ENCODE results near the gene DUSP2.
A peak's percentile ranks its signal among the peaks of the same experiment; 100 is the strongest.

DUSP2 gene, protein sequence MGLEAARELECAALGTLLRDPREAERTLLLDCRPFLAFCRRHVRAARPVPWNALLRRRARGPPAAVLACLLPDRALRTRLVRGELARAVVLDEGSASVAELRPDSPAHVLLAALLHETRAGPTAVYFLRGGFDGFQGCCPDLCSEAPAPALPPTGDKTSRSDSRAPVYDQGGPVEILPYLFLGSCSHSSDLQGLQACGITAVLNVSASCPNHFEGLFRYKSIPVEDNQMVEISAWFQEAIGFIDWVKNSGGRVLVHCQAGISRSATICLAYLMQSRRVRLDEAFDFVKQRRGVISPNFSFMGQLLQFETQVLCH

DNA sequence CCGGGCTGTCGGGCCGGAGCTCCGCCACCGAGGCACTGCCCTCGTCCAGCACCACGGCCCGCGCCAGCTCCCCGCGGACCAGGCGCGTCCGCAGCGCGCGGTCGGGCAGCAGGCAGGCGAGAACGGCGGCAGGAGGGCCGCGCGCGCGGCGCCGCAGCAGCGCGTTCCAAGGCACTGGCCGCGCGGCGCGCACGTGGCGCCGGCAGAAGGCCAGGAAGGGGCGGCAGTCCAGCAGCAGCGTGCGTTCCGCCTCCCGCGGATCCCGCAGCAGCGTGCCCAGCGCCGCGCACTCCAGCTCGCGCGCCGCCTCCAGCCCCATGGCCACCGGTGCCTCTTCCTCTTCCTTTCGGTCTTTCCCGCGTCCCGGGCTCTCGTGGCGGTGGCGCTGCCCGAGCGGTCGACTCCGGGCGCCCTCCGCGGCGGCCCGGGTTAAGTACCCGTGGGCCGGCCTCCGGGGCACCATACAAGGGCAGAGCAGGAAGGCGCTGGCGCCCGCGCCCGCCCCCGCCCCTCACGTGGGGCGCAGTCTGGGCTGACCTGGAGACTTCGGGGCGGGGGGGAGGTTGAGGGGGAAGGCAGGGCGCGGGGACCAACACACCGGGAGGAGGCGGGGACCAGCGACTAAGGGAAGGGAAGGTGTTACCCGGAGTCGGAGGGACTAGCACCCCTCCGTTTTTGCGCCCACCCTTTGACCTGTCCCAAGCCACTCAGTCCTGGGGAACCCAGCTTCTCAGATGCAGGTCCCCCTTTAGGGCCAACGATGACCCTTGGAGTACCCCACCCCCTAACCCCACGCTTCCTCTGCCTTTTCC, at the start of gene DUSP2:
Gene DUSP2 (minus strand): TSS at position 405 of the 812 bp plus-strand sequence. CDS start 86 bp downstream, at position 319.
- peak; percentile 28 to 49 for DNase-seq

DNA sequence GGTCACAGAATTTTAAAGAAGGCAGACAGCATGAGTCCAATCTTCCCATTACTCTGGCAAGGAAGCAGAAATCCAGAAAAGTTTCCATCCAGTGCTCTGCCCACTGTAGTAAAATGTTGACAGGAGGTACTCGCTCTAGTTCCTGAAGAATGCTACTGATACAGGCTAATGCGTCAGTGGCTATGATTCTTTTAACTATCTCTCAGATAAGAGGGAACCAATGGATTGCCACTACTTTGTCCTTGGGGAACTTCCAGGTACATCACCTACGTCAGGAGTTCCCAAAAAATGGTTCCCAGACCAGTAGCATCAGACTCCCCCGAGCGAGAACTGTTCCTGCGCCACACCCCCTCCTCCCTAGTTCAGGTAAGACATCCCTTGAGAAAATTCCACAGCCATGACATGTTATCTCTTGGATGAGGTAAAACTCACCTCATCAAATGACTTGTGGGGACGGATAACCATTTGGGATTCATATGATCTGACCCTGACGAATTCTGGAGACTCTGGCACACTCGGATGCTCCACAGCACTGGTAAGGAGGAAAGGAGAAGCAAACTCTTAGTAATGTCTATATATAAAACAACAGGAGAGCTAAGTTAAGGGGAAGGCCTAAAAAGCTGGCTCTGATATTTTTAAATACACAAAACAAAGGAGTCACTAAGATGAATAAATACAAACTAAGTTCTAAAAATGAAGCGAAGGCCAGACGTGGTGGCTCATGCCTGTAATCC, 46.9 kb upstream of the DUSP2 start:
- DNase-seq, result no peak

DNA sequence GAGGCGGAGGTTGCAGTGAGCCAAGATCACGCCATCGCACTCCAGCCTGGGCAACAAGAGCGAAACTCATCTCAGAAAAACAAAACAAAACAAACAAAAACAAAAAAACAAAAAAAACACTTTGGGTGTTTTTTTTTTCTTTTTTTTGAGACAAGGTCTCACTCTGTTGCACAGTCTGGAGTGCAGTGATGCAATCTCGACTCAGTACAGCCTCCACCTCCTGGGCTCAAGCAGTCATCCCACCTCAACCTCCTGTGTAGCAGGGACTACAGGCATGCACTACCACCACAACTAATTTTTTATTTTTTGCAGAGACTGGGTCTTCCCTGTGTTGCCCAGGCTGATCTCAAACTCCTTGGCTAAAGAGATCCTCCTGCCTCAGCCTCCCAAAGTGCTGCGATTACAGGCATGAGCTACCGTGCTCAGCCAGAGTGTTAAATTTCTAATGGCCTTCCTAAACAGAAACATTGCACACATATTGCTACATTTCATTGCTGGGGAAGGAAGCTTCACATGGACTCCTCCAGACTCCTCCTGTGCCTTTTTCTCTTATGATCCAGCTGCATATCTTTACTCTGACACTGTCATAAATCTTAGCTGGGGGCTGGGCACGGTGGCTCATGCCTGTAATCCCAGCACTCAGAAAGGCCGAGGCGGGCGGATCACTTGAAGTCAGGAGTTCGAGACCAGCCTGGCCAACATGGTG, 43.7 kb upstream of the DUSP2 start:
- no peak for DNase-seq

DNA sequence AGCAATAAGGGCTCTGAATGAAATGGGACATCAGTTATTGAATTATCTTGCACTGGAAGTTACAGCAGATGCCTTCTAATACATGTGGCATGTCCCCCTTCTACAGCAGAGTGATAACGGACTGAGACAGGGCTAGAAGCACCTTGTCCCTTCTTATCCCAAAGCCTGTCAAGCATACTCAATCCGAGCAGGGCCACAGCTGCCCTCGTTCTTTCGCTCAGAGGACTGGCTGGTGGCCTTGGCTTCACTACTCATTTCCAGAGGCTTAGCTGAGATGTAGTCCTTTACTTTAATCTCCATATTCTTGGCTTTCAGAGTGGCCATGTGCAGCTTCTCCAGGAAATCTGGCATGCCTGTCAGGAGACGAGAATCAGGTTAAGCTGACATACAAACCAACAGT, 41.3 kb upstream of the DUSP2 start:
- no peak for DNase-seq

DNA sequence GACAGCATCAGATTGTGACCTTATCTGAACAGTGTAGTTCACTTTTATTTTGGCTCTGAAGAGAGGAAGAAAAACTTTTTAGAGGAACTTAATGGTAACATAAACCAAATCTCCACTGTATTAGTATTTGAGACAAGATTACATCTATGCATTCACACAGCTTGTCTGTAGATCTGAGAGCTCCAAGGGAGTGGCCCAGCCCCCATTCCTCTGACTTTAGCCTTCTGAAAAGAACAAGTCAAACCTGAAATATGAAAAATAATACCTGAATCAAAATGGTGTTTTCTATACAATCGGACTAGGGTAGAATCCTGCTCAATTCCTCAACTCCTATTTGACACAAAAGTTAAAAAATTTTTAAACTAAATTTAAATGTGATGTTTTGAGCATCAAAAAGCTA, 40.3 kb upstream of the DUSP2 start:
- no peak for DNase-seq

DNA sequence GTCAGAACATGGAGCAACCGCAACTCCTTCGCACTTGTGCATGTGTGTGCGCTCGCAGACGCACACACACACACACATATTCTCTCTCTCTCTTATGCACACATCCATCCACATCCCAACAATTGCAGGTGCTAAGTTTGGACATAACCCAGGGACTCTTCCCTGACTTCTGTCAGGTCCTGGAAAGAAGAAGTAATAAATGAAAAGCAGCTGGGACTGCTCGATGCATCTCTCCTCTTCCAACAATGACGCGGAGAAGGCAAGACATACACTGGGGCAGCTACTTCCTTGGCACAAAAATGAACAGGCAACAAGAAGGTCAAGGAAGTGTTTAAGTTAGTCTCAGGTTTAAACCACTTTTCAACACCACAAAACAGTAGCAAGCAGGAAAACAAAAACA, 39.7 kb upstream of the DUSP2 start:
- DNase-seq, result no peak

DNA sequence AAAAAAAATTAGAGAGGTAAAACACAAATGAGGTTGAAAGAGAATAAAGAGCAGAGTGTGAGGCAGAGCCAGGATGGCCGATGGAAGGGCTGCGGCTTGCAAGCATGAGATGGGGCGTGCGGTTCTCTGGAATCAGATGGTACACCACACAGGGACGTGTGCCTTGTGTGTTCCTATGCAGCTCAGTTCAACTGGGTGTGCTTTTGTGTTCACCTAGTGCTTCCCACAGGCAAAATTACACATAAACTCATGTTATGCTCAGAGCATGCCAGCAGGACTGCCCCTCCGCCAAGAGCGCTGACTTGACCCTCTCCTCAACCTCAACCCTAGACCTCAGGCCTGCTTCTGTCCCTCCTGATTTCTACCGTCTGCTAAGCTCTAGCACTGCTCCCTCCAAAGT, 38.9 kb upstream of the DUSP2 start:
- DNase-seq, result no peak

DNA sequence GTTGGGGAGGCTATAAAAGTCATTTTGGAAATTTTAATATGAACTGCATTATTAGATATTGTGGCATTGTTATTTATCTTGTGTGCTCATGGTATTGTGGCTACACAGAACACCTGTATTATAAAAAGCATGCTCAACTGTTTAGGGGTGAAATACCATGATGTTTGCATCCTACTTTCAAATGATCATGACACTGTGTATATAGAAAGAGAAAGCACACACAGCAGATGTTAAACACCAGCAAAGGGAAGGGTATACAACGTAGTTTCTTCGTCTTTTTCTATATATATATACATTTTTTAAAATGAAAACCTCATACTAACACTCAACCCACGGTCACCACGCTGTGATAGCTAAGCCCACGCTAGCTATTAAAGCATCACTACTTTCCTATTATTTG, 36.3 kb upstream of the DUSP2 start:
- DNase-seq, result no peak

DNA sequence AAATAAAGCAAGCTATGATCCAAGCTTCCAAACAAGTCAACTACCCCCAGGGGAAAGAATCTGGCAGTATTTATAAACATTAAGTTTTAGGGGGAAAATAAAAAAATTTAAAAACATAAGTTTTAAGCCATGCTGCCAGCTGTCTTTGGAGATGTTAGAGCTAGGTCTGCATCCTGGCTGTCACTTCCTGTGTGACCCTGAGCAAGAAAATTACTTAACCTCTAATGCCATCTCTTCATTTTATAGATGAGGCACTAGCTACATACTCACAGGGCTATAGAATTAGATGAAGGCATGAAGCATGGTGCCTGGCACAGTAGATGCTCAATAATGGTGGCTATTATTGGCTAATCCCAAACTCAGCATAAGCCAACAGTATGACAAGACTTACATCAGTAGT, 35.3 kb upstream of the DUSP2 start:
- DNase-seq, result no peak

DNA sequence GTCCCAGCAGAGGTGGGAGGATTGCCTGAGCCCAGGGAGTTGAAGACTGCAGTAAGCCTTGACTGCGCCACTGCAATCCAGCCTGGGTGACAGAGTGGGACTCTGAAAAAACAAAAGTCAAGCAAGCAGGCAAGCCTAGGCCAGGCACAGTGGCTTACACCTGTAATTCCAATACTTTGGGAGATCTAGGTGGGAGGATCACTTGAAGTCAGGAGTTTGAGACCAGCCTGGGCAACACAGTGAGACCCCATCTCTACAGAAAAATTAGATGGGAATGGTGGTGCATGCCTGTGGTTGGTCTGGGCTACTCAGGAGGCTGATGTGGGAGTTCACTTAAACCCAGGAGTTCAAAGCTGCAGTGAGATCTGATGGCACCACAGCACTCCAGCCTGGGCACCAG, 34.8 kb upstream of the DUSP2 start:
- no peak for DNase-seq

DNA sequence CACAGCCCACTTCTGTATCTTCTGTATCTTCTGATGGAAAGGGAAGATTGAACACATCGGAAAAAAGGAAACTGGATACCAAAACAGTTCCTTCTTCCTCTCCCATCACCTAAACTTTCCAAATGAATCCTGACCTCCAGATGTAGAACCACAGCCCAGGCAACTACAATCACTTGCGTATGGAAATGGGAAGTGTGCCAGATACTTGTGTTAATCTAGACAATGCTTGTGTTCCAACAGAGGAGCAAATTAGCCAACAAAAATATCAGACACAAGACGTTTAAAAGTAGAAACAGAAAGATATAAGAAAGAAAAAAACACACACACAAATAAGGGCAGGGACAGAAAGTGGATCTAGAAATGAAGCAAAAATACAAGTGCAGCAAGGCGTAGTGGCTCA, 31.4 kb upstream of the DUSP2 start:
- DNase-seq, result no peak

DNA sequence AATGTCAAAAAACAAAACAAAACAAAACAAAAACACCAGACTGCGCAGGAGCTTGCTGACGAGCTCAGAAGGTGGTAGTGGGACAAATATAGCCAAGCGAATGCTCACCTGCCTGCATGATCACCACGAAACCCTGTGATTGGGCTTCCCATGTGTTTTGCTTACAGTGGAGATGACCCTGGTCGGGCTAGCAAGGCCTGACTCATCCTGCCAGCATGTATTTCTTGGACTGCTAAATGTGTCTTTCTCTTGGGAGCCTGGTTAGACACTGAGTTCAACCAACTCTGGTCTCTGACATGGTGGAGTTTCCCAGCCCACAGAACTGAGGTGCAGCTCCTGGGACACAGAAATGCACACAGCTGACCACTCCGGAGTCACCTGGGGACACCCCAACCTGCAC, 30.7 kb upstream of the DUSP2 start:
- no peak for DNase-seq

DNA sequence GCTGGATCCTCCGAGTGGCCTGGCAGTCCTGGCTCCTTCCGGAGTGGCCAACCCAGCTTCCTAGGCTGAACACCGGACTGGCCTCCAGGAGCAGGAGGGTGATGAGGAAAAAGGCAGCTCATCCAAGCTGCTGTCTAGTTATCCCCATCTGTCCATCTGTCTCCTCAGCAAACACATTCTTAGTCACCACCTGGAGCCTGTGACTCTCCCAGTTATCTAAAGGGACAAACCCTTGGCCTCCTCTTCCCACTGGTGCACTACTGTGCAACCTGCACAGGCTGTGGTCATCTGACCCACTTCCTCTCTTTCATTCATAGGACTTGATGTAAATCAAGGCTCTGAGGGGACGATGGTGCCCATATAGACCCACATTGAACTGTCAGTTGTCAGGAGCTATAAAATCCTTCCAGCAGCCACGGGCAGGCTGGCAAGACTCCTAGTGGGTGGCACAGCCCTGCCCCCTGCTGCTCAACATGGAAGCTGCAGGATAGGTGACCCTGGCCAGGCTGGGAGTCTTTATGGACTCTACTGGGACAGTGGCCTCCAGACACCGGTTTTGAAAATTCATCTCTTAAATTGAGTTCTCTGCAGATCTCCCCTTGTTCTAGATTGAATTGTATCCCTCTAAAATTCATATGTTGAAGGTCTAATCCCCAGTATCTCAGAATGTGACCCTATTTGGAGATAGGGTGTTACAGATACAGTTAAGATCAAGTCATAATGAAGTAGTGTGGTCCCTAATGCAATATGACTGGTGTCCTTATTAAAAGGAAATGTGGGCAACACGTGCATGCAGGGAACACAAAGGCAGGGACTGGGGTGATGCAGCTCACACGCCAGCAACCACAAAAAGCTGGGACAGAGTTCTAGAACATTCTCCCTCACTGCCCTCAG, 29.3 kb upstream of the DUSP2 start:
- DNase-seq, result peak; percentile 69

DNA sequence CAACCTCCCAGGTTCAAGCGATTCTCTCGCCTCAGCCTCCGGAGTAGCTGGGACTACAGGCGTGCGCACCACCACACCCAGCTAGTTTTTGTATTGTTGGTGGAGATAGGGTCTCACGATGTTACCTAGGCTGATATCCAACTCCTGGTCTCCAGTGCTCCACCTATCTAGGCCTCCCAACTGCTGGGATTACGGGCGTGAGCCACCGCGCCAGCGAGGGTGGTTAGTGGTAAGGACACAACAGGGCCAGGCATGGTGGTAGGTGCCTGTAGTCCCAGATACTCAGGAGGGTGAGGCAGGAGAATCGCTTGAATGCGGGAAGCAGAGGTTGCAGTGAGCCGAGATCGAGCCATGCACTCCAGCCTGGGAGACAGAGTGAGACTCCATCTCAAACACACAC, 26.6 kb upstream of the DUSP2 start:
- DNase-seq, result no peak

DNA sequence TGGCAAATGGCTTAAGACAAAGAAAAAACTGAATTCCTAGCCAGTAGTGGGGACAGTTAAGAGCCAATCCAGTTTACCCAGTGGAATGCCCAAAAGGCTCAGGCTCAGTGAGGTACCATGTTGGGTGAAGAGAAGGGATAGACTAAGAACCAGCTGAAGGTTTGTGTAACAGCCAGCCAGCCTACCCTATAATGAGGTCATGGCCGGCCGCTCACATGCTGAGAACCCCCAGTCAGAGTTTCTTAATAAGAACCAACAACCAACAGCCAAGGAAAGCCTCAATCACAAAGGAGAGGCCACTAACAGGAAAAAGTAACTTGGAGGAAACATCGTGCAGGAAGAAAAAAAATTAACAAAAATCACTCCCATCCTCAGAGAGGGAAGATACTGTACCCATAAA, 25.4 kb upstream of the DUSP2 start:
- DNase-seq, result no peak

DNA sequence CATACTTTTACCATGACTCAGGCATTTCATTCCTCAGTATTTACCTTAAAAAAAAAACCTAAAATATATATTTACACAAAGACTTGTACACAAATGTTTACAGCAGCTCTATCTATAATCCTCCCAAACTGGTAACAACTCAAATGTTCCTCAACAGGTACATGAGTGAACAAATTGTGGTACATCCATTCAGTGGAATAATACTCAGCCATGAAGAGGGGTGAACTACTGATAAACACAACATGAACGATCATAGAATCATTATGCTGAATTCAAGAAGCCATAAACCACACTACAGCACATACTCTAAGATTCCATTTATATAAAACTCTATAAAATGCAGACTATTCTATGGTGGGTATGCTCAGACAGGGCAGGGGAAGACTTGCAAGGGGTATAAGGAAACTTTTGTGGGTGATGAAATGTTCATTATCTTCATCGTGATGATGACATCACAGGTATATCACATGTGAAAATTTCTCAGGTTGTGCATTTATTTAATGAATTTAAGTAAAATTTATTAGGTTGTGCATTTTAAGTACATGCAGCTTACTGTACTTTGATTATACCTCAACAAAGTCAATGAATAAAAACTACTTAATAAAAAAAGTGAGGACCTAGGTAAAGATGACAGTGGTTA, 24.7 kb upstream of the DUSP2 start:
- no peak for DNase-seq

DNA sequence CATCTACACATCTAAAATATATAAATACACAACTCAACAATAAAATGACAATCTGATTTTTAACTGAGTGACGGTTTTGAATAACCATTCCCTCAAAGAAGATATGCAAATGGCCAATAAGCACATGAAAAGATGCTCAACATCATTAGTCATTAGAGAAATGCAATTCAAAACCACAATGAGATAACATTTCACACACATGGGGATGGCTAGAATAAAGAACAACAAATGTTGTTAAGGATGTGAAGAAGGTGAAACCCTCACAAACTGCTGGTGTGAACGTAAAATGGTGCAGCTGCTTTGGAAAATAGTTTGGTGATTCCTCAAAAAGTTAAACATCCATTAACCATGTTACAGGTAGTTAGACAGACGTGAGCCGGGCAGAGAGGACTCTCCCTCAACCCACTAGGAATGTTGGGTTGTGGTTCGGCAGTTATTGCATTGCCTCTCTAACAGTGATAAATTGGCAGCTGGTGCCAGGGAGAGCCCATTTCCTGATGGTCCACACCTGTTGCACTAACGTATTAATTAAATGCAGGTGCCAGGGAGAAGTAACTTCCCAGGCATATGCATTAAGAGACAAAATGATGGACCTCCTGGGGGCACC, 22.3 kb upstream of the DUSP2 start:
- DNase-seq, result no peak

DNA sequence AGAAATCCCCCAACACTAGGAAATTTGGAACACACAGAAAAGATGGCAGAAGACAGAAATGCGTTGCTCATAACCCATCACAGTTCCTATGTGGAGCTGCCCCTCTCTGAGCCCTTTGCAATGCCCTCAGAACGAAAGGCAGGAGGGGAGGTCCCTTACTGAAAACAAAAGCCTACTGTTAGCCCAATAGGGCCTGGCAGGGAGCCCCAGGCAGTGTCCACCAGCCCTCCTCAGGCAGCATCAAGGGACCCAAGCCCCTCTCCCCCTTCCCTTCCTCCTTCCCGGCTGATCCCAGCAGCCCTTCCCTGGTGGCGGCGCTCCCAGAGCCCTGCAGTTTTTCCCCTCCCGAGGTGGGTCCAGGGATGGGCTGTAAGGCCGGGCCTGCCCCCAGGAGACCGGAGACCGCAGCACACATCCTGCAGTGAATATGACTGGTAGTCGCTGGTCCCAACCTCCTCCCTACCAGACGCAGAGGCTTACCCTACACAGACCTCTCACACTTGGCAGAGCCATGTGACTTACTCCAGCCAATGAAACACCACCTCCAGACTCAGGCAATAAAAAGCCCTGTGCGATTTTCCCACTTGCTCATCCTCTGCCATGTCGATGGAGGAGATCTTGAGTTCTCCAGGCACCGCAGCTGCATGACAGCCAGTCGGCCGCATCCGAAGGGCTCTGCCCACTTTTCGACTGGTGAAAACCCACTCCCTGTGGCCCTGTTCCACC, 19.4 kb upstream of the DUSP2 start:
- DNase-seq, result peak; percentile 63 to 85

DNA sequence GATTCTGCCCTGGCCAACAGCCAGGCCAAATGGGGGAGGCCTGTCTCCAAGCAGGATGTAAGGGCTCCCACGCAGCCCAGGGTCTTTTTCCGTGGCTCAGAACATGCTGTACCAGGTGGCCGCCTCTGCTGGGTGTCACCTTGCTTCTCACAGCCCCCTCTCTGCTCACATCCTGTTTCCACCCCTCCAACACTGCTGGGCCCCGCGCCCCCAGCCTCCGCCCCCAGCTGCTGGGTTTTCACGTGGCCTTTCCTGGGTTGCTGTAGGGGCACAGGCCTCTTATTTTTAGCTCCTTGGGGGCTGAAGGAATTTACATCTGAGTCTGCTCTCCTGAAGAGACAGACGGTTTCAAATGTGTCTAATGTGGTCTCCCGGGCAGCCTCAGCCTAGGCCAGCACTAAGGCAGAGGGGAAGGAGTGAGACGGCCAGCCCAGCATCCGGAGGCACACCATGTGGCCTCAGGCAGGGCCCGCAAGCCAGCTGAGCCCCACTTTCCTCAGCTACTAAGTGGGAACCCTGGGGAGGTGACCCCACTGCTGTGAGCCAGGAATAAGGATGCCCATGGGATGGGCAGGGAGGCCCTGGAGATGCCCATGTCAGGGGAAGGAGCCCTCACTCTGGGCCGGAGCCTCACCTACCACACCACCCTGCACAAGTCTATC, 18.7 kb upstream of the DUSP2 start:
- DNase-seq, result peak in 1 of 2 donors; percentile 50

DNA sequence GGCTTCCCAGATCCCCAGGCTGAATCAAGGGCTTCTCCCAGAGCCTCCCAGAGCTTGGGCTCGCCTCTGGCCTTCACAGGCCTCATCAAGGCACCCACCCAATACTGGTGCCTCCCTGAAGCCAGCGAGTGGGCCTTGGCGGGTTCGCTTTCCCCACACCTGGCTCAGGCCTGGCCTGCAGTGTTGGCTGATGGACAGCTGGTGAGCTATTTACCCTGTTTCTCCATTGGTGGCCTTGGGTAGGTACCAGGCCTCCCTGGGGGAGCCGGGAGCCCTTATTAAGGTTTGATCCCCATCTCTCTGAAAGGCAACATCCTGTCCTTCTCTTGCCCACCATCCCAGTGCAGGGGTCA, 18.2 kb upstream of the DUSP2 start:
- DNase-seq, result no peak

All from hippocampal formation (tissue), 2 donors.